ENCODE measurements around the gene RBBP6.
A peak's percentile ranks its signal among the peaks of the same experiment; 100 is the strongest.

The RBBP6 gene

DNA sequence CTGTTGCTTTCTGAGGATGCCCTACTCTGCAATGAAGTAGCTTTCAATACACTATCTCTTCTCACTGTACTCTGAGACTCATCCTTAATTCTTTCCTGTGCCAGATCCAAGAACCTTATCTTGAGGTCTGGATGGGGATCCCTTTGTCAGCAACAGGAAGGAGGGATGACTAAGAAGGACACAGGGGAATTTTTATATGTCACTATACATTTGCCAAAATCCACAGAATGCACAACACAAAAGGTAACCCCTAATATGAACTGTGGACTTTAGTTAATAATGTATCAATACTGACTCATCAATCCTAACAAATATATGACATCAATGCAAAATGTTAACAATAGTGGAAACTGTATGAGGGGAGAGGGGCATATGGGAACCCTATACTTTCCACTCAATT lies 4.7 kb upstream of the RBBP6 start:
- H3K4me3 ChIP-seq (ENCODE audit: control insufficient read depth, low read depth, low read length), result no peak overlapping the region
- TF ChIP-seq, protein P1, sequence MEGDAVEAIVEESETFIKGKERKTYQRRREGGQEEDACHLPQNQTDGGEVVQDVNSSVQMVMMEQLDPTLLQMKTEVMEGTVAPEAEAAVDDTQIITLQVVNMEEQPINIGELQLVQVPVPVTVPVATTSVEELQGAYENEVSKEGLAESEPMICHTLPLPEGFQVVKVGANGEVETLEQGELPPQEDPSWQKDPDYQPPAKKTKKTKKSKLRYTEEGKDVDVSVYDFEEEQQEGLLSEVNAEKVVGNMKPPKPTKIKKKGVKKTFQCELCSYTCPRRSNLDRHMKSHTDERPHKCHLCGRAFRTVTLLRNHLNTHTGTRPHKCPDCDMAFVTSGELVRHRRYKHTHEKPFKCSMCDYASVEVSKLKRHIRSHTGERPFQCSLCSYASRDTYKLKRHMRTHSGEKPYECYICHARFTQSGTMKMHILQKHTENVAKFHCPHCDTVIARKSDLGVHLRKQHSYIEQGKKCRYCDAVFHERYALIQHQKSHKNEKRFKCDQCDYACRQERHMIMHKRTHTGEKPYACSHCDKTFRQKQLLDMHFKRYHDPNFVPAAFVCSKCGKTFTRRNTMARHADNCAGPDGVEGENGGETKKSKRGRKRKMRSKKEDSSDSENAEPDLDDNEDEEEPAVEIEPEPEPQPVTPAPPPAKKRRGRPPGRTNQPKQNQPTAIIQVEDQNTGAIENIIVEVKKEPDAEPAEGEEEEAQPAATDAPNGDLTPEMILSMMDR (conservative IDR thresholded peaks at IDR 0.05; ENCODE audit: control insufficient read depth, insufficient read depth, low read depth, low read length), result no peak
- no peak for DNase-seq (ENCODE audit: low read depth)

DNA sequence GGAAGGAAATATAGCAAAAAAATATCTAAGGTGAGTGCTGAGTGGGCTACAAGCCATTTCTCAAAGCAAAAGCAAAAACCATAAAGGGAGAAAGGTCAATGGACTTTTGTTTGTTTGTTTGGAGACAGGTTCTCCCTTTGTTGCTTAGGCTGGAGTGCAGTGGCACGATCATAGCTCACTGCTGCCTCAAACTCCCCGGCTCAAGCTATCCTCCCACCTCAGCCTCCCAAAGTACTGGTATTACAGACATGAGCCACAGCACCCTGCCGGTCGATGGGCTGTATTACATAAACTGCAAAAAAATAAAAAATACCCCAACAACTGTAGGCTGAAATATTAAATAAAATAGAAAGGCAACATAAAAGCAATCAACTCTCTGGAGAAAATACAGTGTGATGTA lies 3.5 kb upstream of the RBBP6 start:
- H3K4me3 ChIP-seq (ENCODE audit: control insufficient read depth, low read depth, low read length), result no peak overlapping the region
- no peak for DNase-seq (ENCODE audit: low read depth)
- TF ChIP-seq, protein P1 (conservative IDR thresholded peaks at IDR 0.05; ENCODE audit: control insufficient read depth, insufficient read depth, low read depth, low read length), result peak; percentile 15

DNA sequence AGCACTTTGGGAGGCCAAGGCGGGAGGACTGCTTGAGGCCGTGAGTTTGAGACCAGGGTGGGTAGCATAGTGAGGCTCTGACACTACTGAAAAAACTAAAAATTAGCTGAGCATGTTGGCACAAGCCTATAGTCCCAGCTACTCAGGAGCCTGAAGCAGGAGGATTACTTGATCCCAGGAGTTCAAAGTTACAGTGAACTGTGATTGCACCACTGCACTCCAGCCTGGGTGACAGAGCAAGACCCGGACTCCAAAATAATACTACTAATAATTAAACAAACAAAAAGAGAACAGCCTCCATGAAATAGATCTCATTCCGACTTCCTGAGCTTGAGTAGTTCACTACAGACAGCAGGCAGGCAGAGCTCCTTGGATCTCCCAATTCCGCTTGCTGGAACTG lies 2.7 kb upstream of the RBBP6 start:
- no peak overlapping the region for H3K4me3 ChIP-seq (ENCODE audit: control insufficient read depth, low read depth, low read length)
- DNase-seq (ENCODE audit: low read depth), result no peak
- TF ChIP-seq, protein P1 (conservative IDR thresholded peaks at IDR 0.05; ENCODE audit: control insufficient read depth, insufficient read depth, low read depth, low read length), result no peak

DNA sequence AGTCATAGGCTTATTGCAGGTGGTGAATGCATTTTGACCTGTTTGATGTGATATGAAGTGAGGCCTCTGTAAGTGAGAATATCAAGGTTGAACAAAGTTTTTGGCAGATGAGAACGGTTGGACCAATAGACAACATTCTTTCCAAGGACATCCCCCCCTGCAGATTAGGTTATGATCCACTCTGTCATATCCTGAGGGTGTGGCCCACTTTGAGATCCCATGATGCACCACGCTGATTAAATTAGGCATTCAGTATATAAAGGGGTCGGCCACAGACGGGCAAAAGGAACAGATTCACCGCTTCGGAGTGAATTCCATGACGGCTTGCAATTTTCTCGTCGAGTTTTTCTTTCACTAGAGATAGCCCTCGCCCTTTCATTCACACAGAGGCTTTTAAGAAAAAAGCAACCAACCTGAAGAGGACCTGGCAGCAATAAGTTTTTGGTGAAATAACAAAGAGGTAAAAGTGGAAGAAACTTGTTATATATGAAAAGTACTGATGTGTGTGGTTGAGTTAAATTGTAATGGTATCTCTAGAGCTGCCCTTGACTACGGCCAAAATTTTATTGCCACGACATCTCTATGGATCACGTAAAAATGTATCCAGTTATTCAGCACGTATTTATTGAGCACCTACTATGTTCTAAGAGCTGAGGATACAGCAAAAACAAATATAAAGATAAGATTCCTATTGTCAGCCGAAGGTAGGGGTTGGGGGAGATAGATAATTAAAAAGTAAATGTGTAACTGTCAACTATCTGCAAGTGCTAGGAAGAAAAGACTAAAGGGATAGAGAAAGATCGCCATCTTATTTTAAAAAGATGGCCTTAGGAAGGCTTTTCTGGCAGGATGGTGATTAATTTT lies 1.7 kb upstream of the RBBP6 start:
- no peak for DNase-seq (ENCODE audit: low read depth)
- TF ChIP-seq, protein P1 (conservative IDR thresholded peaks at IDR 0.05; ENCODE audit: control insufficient read depth, insufficient read depth, low read depth, low read length), result no peak
- H3K4me3 ChIP-seq (ENCODE audit: control insufficient read depth, low read depth, low read length), result no peak overlapping the region

DNA sequence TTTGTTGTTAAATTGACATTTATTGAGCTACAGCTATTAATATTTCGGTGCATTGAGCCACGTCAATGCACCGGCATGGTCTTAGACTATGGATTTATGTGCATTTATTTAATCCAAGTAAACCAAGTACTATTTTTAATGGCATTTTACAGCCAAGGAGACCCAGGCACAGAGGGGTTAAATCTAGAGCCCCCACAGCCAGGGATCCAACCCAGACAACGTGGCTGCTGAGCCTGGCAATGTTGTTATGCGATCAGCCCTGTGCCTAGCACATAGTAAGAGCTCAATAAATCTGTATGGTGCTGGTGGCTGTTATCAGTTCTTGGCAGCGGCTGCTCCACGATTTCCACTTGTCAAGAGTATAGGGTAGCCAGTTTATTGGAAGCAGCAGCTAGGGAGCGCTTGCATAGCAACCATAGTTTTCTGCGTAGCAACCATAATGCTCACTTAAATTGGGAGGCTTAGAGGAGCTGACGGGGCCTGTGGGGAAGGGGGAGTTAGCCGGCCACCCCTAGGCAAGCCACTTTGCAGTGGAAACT lies 541 bp upstream of the RBBP6 start:
- peak overlapping the region; percentile 77 for H3K4me3 ChIP-seq (ENCODE audit: control insufficient read depth, low read depth, low read length)
- TF ChIP-seq, protein P1 (conservative IDR thresholded peaks at IDR 0.05; ENCODE audit: control insufficient read depth, insufficient read depth, low read depth, low read length), result peak; percentile 14
- no peak for DNase-seq (ENCODE audit: low read depth)

DNA sequence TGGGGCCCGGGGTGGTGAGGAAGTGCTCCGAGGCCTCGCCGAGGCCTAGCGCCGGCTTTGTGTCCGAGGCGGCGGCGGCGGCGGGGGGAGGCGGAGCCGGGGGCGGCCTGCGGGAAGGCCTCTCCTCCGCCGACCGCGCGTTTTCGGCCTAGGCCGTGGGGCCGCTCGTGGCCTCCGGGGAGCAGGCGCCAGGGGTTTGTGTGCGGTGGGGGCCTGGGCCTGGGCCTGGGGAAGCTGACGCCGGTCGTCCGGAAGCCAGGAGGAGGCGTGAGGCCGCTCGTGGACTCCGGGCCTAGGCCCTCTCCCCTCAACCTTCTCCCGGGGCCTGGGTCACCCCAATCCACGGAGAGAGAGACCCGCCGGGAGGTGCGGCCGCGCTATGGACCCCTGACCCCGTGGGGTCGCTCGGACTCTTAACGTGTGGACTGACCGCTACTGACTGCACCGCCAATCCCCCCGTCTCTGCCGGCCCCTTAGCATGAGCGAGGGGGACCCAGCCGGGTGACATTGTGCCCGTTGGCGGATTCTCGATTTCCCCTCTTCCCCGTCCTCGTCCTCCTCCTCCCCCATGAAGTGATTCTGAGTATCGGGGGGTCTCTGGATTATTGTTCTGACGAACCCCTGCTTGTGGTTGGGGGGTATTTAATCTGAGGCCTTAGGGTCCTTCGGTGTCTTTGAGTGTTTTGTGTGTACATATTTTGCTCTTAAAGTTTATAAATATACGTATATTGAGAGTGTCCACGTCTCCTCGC lies 660 bp downstream of the RBBP6 start:
- TF ChIP-seq, protein P1 (conservative IDR thresholded peaks at IDR 0.05; ENCODE audit: control insufficient read depth, insufficient read depth, low read depth, low read length), result no peak
- peak overlapping the region; percentile 94 for H3K4me3 ChIP-seq (ENCODE audit: control insufficient read depth, low read depth, low read length)
- no peak for DNase-seq (ENCODE audit: low read depth)

Measured in fibroblast of mammary gland (primary cell).